ENCODE data around the gene UNG.

DNA sequence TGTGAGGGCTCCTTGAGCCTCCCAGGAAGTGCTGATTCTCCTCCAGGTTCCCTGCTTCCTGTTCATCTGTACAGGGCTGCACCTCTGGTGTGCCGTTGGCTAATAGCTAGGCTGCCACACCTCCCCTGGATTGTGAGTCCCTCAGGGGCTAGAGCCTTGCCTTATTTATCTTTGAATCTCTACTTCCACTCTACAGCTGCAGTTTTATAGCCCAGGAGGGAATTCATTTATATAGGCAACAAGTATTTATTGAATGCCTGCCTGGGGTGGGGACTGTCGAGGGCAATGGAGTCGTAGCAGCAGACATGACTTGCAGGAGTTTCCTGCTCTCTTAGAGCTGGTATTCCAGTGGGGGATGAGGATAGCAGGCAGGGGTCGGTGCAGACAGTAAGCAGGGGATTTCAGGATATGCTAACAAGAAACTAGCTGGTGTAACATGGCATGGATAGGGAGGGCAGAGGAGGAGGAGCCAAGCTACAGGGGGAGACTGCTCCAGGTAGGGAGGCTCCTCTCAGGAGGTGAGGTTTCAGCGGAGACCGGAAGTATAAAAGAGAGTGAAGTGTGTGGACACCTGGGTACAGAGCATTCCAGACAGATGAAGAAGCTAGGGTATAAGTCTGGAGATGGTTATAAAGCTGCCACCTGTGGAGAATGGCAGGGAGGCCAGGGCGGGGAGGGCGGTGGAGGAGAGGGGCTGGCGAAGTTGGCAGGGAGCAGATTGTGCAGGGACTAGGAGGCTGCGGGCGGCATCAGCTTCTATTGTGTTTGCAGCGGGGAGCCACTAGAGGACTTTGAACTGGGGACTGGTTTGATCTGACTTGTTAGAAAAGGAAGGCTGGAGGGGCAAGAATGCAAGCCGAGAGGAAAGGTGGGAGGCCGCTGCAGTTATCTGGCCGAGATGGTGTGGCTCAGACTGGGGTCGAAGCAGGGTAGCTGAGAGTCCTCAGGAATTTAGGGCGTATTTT is 27.8 kb upstream of the UNG start:
- TF ChIP-seq, protein P1, sequence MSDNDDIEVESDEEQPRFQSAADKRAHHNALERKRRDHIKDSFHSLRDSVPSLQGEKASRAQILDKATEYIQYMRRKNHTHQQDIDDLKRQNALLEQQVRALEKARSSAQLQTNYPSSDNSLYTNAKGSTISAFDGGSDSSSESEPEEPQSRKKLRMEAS (IDR thresholded peaks at IDR 0.05; ENCODE audit: insufficient read depth, insufficient read length), result no peak
- TF ChIP-seq, protein P2, sequence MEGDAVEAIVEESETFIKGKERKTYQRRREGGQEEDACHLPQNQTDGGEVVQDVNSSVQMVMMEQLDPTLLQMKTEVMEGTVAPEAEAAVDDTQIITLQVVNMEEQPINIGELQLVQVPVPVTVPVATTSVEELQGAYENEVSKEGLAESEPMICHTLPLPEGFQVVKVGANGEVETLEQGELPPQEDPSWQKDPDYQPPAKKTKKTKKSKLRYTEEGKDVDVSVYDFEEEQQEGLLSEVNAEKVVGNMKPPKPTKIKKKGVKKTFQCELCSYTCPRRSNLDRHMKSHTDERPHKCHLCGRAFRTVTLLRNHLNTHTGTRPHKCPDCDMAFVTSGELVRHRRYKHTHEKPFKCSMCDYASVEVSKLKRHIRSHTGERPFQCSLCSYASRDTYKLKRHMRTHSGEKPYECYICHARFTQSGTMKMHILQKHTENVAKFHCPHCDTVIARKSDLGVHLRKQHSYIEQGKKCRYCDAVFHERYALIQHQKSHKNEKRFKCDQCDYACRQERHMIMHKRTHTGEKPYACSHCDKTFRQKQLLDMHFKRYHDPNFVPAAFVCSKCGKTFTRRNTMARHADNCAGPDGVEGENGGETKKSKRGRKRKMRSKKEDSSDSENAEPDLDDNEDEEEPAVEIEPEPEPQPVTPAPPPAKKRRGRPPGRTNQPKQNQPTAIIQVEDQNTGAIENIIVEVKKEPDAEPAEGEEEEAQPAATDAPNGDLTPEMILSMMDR (IDR thresholded peaks at IDR 0.05; ENCODE audit: extremely low read depth in 1 of 2, insufficient read depth in 1 of 2, low read depth in 1 of 2, low read length in 2 of 2), result no peak
- TF ChIP-seq POLR2A (IDR thresholded peaks at IDR 0.05; ENCODE audit: low read depth, low read length) (no peak), MYC (IDR thresholded peaks at IDR 0.05; ENCODE audit: low read depth, low read length) (no peak), POLR2AphosphoS5 (IDR thresholded peaks at IDR 0.05; ENCODE audit: insufficient read depth, low read depth, low read length) (no peak), EZH2 (IDR thresholded peaks at IDR 0.05; ENCODE audit: borderline replicate concordance, low read depth, low read length, severe bottlenecking) (no peak), JUN (IDR thresholded peaks at IDR 0.05; ENCODE audit: borderline replicate concordance, insufficient read depth, insufficient read length, low read depth) (no peak), GATA2 (IDR thresholded peaks at IDR 0.05; ENCODE audit: insufficient read depth, insufficient read length, low read depth, low read length) (no peak)

All from endothelial cell of umbilical vein (primary cell).